Neural progenitor cell (in vitro differentiated cells): ENCODE data around the gene MOV10L1. TPM values are rescaled to one million over a fixed set of nuclear protein-coding genes. Genes with fewer than 3 reads are reported as not detected.

Source experiments
- DNase-seq: peaks from one replicate; pipeline ENCODE4 v3.0.0-alpha.2; 2016; ENCODE audit warnings: low spot score
- H2AFZ ChIP-seq: fragments of 200-600 bp; sonication (generic); replicated peaks from 2 replicates; pipeline ENCODE4 v1.6.1; 2016; ENCODE audit warnings: antibody characterized with exemption
- H3F3A ChIP-seq: fragments of 200-600 bp; sonication (generic); 2 replicates; pipeline ENCODE4 v1.6.1; 2016; ENCODE audit warnings: antibody characterized with exemption, low read depth
- H3K27ac ChIP-seq: fragments of 200-600 bp; sonication (generic); 2 replicates; pipeline ENCODE4 v1.5.1; 2016; ENCODE audit warnings: mild to moderate bottlenecking
- H3K27me3 ChIP-seq: fragments of 200-600 bp; sonication (generic); 2 replicates; pipeline ENCODE4 v1.6.1; 2016; ENCODE audit warnings: mild to moderate bottlenecking, moderate library complexity
- H3K36me3 ChIP-seq: fragments of 200-600 bp; sonication (generic); 2 replicates; pipeline ENCODE4 v1.5.1; 2016
- H3K4me1 ChIP-seq: fragments of 200-600 bp; sonication (generic); 2 replicates; pipeline ENCODE4 v1.6.1; 2016; ENCODE audit warnings: mixed run types
- H3K4me2 ChIP-seq: fragments of 200-600 bp; sonication (generic); 2 replicates; pipeline ENCODE4 v1.6.1; 2016
- H3K4me3 ChIP-seq: fragments of 200-600 bp; sonication (generic); 2 replicates; pipeline ENCODE4 v1.5.1; 2016
- H3K79me2 ChIP-seq: fragments of 200-600 bp; sonication (generic); 2 replicates; pipeline ENCODE4 v1.6.1; 2016; ENCODE audit warnings: low read depth
- H3K9ac ChIP-seq: fragments of 200-600 bp; sonication (generic); 2 replicates; pipeline ENCODE4 v1.6.1; 2016
- H3K9me3 ChIP-seq: fragments of 200-600 bp; sonication (generic); 2 replicates; pipeline ENCODE4 v1.5.1; 2016; ENCODE audit warnings: low read depth
- H4K20me1 ChIP-seq: fragments of 200-600 bp; sonication (generic); 2 replicates; pipeline ENCODE4 v1.6.1; 2016; ENCODE audit warnings: low read depth
- H3K27ac Mint-ChIP-seq: 3 replicates; pipeline ENCODE4 v1.8.0; 2021; ENCODE audit warnings: mixed read lengths
- H3K27me3 Mint-ChIP-seq: 2 replicates; pipeline ENCODE4 v1.8.0; 2022; ENCODE audit warnings: low read depth, mild to moderate bottlenecking, inconsistent platforms, moderate library complexity, mixed read lengths; ENCODE audit not compliant: insufficient read depth
- H3K36me3 Mint-ChIP-seq: 3 replicates; pipeline ENCODE4 v1.8.0; 2021; ENCODE audit warnings: mixed read lengths
- H3K4me1 Mint-ChIP-seq: 3 replicates; pipeline ENCODE4 v1.8.0; 2021; ENCODE audit warnings: mixed read lengths
- H3K4me3 Mint-ChIP-seq: 3 replicates; pipeline ENCODE4 v1.8.0; 2021; ENCODE audit warnings: mild to moderate bottlenecking, moderate library complexity, mixed read lengths
- H3K9me3 Mint-ChIP-seq: 3 replicates; pipeline ENCODE4 v1.8.0; 2020; ENCODE audit warnings: mixed read lengths
- EZH2 ChIP-seq: fragments of 200-600 bp; sonication (generic); IDR thresholded peaks from 2 replicates; pipeline ENCODE4 v1.6.1; 2017; ENCODE audit warnings: antibody characterized with exemption, mild to moderate bottlenecking, moderate library complexity
- EZH2phosphoT487 ChIP-seq: fragments of 200-600 bp; sonication (generic); IDR thresholded peaks from 2 replicates; pipeline ENCODE4 v1.6.1; 2017; ENCODE audit warnings: antibody characterized with exemption
- total RNA-seq: library from RNA; depleted of rRNA; stranded (reverse); fragments of >200 nt; gene quantifications from 2 replicates; pipeline ENCODE4 v1.2.3, GENCODE V29; 2015; ENCODE audit warnings: low replicate concordance
- TF ChIP-seq, protein P1 (sequence below): fragments of 200-600 bp; sonication (generic); IDR thresholded peaks from 2 replicates; pipeline ENCODE4 v1.5.1; 2017; ENCODE audit warnings: antibody characterized with exemption, mild to moderate bottlenecking

The MOV10L1 gene
- 0.99 TPM in 1 of 2 replicates, not detected in the other for total RNA-seq

DNA sequence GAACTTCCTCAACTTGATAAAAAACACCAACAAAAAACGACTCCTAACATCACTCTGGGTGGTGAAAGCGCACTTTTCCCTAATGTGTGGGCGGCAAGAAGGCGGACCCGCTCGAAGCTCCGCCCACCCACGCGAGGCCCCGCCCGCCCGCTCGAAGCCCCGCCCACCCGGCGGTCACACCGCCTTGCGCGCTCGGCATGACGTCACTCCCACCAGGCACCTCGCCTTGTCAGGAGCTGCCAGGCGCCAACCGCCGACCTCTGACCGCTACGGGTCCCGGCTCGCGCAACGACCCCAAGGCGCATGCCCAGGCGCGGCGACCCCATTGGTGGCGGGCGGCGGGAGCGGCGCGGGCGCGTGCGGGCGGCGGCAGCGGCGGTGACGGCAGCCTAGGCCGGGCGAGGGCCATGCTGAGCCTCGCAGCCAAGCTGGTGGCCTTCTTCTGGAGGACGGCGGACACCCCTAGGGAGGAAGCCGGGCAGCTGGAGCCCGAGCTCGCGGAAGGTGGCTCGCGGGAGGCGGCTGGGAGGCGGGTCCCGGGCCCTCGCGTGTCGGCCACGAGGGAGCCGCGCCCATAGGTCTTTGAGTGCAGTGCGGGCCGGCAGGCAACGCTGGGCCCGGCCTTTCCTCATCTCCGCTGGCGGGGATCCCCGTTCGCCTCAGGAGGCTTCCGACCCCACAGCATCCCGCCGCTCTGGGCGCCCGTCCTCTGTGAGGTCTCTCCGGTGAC, at the start of gene MOV10L1:
TSS of gene MOV10L1 (plus strand) at position 325 of the 730 bp plus-strand sequence. CDS start at position 408, 83 bp downstream.
- no peaks in the 10 kb centered on the region for H3K36me3 Mint-ChIP-seq
- peaks cover 10% of the 10 kb centered on the region for H3K4me1 Mint-ChIP-seq
- Histone ChIP-seq H3K27ac (no peak within 1 kb of the TSS), H4K20me1 (no peaks in the 10 kb centered on the region), H3F3A (no peaks in the 10 kb centered on the region), H3K27me3 (no peaks in the 10 kb centered on the region), H3K9me3 (no peaks in the 10 kb centered on the region), H3K9ac (no peak within 1 kb of the TSS), H3K4me2 (no peak within 1 kb of the TSS), H3K36me3 (no peaks in the 10 kb centered on the region), H3K4me1 (no peaks in the 10 kb centered on the region), H3K4me3 (no peak within 1 kb of the TSS), H2AFZ (no peak within 1 kb of the TSS), H3K79me2 (no peaks in the 10 kb centered on the region)
- H3K9me3 Mint-ChIP-seq: peaks cover 18% of the 10 kb centered on the region
- no peak within 1 kb of the TSS for H3K4me3 Mint-ChIP-seq
- DNase-seq: no peak
- H3K27ac Mint-ChIP-seq: no peak within 1 kb of the TSS
- peaks cover 13% of the 10 kb centered on the region for H3K27me3 Mint-ChIP-seq
- TF ChIP-seq, protein P1, sequence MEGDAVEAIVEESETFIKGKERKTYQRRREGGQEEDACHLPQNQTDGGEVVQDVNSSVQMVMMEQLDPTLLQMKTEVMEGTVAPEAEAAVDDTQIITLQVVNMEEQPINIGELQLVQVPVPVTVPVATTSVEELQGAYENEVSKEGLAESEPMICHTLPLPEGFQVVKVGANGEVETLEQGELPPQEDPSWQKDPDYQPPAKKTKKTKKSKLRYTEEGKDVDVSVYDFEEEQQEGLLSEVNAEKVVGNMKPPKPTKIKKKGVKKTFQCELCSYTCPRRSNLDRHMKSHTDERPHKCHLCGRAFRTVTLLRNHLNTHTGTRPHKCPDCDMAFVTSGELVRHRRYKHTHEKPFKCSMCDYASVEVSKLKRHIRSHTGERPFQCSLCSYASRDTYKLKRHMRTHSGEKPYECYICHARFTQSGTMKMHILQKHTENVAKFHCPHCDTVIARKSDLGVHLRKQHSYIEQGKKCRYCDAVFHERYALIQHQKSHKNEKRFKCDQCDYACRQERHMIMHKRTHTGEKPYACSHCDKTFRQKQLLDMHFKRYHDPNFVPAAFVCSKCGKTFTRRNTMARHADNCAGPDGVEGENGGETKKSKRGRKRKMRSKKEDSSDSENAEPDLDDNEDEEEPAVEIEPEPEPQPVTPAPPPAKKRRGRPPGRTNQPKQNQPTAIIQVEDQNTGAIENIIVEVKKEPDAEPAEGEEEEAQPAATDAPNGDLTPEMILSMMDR: no peak
- TF ChIP-seq EZH2phosphoT487: no peak
- TF ChIP-seq EZH2: no peak

DNA sequence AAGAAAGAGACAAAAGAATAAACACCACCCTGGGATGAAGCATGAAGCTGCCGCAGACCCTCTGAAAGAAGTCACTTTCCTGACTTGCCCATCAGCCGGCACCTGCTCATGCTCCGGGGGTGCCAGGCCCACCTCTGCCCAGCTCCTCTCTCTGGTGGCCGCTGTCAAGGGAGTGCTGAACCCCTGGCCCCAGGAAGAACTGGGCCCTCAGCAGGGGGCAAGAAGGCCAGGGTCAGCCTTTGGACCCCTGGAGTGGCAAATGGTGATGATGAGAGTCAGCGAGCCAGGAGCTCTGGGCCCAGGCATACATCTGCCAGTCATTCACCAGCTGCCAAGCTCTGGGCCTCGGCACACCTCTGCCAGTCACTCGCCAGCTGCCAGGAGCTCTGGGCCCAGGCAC, 49.1 kb upstream of the MOV10L1 start:
- H3K4me3 Mint-ChIP-seq: no peak overlapping the region
- no peak overlapping the region for H2AFZ ChIP-seq
- H3K4me3 ChIP-seq: no peak overlapping the region
- no peak for DNase-seq
- no peaks in the 10 kb centered on the region for H3K27me3 ChIP-seq
- H3K36me3 Mint-ChIP-seq: no peaks in the 10 kb centered on the region
- no peak overlapping the region for H3K27ac Mint-ChIP-seq
- no peak overlapping the region for H3K27ac ChIP-seq
- no peak overlapping the region for H3K4me2 ChIP-seq
- H3K9me3 ChIP-seq: no peaks in the 10 kb centered on the region
- H3K9me3 Mint-ChIP-seq: peaks cover 22% of the 10 kb centered on the region
- no peaks in the 10 kb centered on the region for H3K4me1 ChIP-seq
- no peaks in the 10 kb centered on the region for H3K4me1 Mint-ChIP-seq
- H4K20me1 ChIP-seq: no peaks in the 10 kb centered on the region
- H3K36me3 ChIP-seq: no peaks in the 10 kb centered on the region
- TF ChIP-seq EZH2phosphoT487 (no peak), EZH2 (no peak)
- TF ChIP-seq, protein P1: no peak
- H3K9ac ChIP-seq: no peak overlapping the region
- H3K79me2 ChIP-seq: no peaks in the 10 kb centered on the region
- H3K27me3 Mint-ChIP-seq: peaks cover 16% of the 10 kb centered on the region
- H3F3A ChIP-seq: no peaks in the 10 kb centered on the region

DNA sequence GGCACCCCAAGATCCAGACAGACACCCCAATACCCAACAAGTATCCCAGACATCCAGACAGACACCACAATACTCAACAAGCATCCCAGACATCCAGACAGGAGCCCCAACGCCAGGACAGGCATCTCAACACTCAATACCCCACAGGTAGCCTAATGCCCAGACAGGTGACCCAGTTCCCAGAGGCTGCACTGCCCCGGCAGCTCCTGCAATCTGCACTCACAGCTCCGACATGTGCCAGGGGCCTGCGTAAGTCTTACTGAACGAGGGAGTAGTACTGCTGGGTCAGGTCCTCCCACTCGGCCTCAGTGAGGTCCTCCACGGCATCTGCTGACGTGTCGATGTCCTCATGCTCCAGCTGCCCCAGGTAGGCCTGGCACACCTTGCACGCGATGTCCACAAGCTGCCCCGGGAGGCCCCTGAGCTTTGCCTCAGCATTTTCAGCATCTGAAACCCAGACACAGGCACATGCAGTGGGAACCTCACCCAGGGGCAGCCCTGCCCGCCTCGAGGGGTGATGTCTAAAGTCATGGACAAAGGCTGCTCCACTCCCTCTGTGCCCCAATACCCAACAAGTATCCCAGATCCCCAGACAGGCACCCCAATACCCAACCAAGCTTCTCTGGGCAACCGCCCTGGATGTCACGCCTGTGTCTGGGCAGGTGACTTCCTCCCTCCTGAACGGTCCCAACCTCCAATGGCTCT, 48.3 kb upstream of the MOV10L1 start:
- H3K27ac Mint-ChIP-seq: no peak overlapping the region
- no peaks in the 10 kb centered on the region for H4K20me1 ChIP-seq
- no peak overlapping the region for H3K4me3 ChIP-seq
- no peak for DNase-seq
- H3K9me3 Mint-ChIP-seq: peaks cover 22% of the 10 kb centered on the region
- no peaks in the 10 kb centered on the region for H3K4me1 ChIP-seq
- H3K36me3 Mint-ChIP-seq: no peaks in the 10 kb centered on the region
- H3K9me3 ChIP-seq: no peaks in the 10 kb centered on the region
- no peaks in the 10 kb centered on the region for H3K4me1 Mint-ChIP-seq
- TF ChIP-seq EZH2phosphoT487 (no peak), EZH2 (no peak)
- TF ChIP-seq, protein P1: no peak
- no peaks in the 10 kb centered on the region for H3K36me3 ChIP-seq
- no peaks in the 10 kb centered on the region for H3F3A ChIP-seq
- no peak overlapping the region for H3K4me3 Mint-ChIP-seq
- no peak overlapping the region for H3K4me2 ChIP-seq
- H3K27ac ChIP-seq: no peak overlapping the region
- H3K79me2 ChIP-seq: no peaks in the 10 kb centered on the region
- H2AFZ ChIP-seq: no peak overlapping the region
- H3K27me3 ChIP-seq: no peaks in the 10 kb centered on the region
- no peak overlapping the region for H3K9ac ChIP-seq
- peaks cover 16% of the 10 kb centered on the region for H3K27me3 Mint-ChIP-seq
